Stimulated activated CD8-positive, alpha-beta memory T cell treated with anti-CD3 and anti-CD28 coated beads, Interleukin-15, amount 100 ng/mL, for 4 hours (primary cell): ENCODE data around the gene RNF25.
"Not testable (repeated sequence)": the region's sequence is repeated elsewhere in the genome, so short reads cannot be mapped to it uniquely, and the experiment has no call there.

Experiments
- DNase-seq, 2 donors: peaks; one replicate each; pipeline ENCODE4 v3.0.0-alpha.2; 2020; ENCODE audit warnings: low read depth in 2 of 2

Gene RNF25

GRCh38 chr2:218671654-218672566 lies at the start of gene RNF25, which contains the start of gene STK36:
Gene RNF25 (minus strand): TSS chr2:218672002. CDS start chr2:218671970, 32 bp downstream.
Gene STK36 (plus strand): TSS chr2:218672086. CDS start chr2:218672830, 744 bp downstream.
- DNase-seq, result peak; percentile 62 to 68

- DNase-seq, result no peak
Measured at GRCh38 chr2:218721488-218721887, 49.7 kb upstream of the RNF25 start.

- DNase-seq, result no peak
Measured at GRCh38 chr2:218720048-218721041, 48.5 kb upstream of the RNF25 start.

GRCh38 chr2:218719457-218719856 lies 47.7 kb upstream of the RNF25 start:
- DNase-seq, result no peak

GRCh38 chr2:218718058-218718457 lies 46.3 kb upstream of the RNF25 start:
- DNase-seq, result no peak

DNA sequence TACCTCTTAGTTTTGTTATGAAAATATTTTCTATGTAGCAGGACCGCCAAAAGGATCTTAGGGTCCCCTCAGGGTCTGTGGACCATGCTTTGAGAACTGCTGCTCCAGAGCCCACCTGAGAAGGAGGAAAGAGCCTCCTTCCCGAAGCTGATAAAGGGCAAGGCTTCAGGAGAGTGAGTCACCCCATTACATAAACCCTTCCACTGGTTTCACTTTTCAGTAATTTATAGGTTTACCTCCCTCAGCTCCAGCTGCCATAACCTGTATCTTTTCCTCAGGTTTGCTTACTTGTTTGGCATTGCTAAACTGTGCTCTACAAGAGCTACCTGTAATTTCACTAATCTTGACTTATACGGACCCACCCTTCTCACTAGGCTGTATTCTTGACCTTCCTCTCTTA lies 45.5 kb upstream of the RNF25 start:
- no peak for DNase-seq

DNA sequence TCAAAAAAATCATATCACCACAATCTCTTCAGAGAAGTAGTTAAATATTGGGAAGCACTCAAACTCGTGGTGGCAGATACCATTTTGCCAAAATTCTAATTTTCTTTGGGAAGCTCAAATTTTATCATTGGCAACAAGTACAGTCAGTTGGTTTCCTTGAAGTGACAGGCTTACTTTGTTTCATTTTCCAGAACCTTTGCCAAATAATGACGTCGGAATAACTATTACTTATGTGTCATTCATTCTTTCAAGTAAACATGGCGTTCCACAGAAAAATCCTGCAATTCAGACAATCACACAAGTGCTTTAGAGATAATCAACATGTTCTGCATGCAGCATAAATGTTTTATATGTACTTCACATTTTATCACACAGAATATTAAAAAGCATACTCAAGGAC lies 44.3 kb upstream of the RNF25 start:
- no peak for DNase-seq

DNA sequence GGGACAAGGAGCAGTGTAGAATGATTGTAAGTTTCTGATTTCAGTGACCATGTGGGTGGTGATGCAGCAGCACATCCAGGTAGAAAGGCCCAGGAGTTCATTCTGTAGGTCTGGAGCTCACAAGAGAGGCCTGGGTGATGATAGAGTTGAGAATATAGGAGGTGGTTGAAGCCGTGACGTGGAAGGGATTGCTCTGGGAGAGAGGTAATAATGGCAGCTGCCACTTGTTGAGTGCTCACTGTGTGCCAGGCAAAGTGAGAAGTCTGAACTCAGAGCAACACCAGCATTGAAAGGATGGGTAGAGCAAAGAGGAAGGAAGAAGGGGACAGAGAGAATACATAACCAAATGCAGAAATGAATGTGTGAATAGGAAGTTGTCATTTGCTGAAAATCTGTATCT lies 42.1 kb upstream of the RNF25 start:
- no peak for DNase-seq

- no peak for DNase-seq
Measured at GRCh38 chr2:218711550-218711929, 39.7 kb upstream of the RNF25 start.

DNA sequence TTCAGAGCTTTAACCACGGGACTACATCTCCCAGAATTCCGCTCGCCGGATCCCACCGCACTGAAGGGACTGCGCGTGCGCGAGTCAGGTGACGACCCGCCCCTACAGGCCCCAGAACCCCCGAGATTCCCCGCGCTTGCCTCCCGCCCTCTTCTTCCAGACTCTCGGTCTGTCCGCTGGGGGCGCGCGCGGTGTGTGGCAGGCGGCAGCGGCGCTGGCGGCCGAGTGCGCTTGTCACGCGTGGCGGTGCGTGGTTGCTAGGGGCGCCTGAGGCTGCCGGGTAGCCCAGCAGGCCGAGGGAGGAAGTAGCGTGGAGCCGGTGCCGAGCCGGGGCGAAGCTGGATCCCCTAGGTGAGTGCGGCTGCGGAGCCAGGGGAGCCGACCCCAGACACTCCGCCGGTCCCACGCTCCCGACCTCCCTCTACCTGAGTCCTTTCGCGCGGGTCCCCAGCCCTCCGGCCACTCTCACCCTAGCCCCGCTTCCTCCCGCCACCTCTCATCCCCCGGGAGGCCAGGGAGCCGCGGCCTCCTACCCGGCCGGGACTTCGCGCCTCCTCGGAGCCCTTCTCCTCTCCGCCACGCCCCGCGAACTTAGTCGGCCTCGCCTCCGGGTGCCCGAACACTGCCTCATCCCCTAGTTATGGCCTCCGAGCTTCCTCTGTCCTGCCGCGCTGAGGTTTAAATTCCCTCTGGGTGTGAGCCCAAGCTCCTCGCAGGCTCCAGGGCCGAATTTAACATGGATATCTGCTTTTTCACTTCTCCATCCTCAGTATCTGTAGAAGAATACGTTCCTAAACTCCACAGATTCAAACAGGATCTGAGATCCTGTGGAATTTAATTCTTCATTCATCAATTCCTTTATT lies 39.1 kb upstream of the RNF25 start, which contains the start of gene TTLL4:
Gene TTLL4 (plus strand): TSS at position 149 of the 863 bp plus-strand sequence. CDS start 26,842 bp downstream, outside the sequence.
- peak; percentile 97 for DNase-seq

GRCh38 chr2:218710334-218710686 lies 38.5 kb upstream of the RNF25 start:
- no peak for DNase-seq

DNA sequence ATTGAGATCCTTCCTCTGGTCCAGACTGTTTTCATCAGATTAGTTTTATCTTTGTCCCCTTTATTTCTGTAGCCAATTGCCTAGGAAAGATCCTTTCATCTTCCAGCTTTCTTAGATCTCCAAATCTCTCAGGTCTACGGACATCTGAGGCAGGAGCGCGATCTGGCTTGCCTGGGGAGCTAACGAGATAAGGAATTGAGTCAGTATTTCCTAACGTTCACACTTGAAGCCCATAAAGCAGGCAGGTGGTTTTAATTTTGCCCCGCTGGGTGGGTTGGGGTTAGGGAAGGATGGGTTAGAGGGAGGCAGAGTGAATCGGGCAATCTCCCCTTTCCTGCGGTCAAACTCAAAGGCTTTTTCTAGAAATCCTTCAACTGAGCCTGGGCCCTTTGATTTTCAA lies 38.1 kb upstream of the RNF25 start:
- DNase-seq, result no peak

DNA sequence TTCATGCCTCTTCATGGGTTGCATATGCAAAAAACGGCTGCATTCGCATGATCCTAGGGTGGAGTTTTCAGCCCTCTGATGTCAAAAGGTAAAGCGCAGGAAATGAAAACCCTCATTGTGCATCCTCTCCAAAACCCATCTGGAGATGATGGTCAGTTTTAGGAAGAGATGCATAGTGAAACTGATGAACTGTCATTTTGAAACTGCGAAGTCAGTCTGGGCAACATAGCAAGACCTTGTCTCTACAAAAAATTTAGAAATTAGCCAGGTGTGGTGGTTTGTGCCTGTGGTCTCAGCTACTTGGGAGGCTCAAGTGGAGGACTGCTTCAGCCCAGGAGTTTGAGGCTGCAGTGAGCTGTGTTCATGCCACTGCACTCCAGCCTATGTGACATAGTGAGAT lies 36.3 kb upstream of the RNF25 start:
- no peak for DNase-seq

GRCh38 chr2:218703341-218703740 lies 31.5 kb upstream of the RNF25 start:
- no peak for DNase-seq

GRCh38 chr2:218701806-218702205 lies 30.0 kb upstream of the RNF25 start:
- no peak for DNase-seq

DNA sequence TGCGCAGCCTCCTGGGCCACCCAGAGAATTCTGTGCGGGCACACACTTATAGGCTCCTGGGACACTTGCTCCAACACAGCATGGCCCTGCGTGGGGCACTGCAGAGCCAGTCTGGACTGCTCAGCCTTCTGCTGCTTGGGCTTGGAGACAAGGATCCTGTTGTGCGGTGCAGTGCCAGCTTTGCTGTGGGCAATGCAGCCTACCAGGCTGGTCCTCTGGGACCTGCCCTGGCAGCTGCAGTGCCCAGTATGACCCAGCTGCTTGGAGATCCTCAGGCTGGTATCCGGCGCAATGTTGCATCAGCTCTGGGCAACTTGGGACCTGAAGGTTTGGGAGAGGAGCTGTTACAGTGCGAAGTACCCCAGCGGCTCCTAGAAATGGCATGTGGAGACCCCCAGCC lies 27.1 kb upstream of the RNF25 start:
- no peak for DNase-seq

DNA sequence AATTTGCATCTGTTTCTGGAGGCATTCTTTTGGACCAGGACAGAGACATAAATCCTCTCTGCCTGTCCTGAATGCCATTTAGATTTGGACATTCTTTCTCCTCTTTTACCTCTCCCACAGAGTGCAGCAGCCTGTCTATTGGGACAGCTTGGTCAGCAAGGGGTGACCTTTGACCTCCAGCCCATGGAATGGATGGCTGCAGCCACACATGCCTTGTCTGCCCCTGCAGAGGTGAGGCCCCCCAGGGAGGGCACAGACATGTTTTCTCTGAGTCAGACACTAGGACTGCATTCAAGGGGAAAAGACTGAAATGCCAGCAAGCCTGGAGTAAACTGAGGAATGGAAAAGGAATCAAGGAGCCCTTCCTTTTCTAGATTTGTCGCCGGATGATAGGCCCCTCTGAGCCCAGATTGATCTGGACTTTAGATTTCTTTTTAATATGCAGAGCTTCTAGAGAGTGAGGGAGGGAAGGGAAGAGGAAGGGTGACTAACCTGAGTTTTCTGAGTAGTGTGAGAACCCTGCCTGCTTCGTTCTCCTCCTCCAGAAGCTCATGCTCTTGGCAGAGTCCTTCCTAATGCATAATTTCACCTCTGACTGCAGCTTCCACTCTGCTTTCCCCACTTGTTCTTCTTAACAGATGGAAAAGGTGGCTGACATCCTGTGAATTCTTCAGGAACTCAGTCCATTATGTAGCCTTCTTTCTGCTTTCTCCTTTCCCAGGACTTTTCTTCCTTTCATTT lies 22.8 kb upstream of the RNF25 start:
- DNase-seq, result no peak

GRCh38 chr2:218691234-218691633 lies 19.4 kb upstream of the RNF25 start:
- no peak for DNase-seq

- DNase-seq, result not testable (repeated sequence)
Measured at GRCh38 chr2:218687400-218688060, 15.7 kb upstream of the RNF25 start.

GRCh38 chr2:218680061-218680460 lies 8.3 kb upstream of the RNF25 start:
- DNase-seq, result no peak
